ENCODE results near the gene TSPAN4. TPM values are rescaled to one million over a fixed set of nuclear protein-coding genes. Genes with fewer than 3 reads are reported as not detected.

Gene TSPAN4
- total RNA-seq, 1 experiment from 2014 or later, result 43.6 TPM

DNA sequence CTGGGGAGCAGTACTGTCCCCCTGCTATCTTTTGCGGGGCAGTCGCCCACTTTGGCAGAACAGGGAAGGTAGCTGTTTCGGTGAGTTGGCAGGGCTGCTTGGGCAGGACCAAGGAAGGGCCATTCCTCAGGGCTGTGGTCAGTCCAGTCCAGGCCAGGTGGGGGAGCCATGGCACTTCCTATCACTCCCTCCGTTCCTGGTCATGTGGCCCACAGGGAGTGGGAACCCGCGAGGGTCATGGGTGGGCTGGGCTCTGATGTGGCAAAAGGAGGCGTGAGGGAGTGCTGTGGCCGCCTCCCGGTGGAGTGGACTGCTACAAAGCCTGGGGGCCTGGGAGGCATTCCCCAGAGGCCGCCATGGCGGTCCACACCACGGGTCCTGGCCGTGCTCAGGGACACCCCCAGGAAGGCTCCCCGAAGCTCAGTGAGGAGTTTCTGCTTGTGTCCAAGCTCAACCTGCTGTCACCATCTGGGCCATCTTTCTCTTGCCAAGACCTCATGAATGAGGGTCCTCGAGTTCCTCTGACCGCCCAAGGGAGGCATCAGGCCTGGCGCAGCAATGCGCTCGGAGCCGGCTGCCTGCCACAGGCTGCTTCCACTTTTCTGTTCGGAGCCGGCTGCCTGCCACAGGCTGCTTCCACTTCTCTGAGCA lies 56.0 kb downstream of the TSPAN4 start:
- no peaks in the 10 kb centered on the region for H3K4me1 ChIP-seq (replicated peaks; ENCODE audit: insufficient read depth)
- TF ChIP-seq, protein P1, sequence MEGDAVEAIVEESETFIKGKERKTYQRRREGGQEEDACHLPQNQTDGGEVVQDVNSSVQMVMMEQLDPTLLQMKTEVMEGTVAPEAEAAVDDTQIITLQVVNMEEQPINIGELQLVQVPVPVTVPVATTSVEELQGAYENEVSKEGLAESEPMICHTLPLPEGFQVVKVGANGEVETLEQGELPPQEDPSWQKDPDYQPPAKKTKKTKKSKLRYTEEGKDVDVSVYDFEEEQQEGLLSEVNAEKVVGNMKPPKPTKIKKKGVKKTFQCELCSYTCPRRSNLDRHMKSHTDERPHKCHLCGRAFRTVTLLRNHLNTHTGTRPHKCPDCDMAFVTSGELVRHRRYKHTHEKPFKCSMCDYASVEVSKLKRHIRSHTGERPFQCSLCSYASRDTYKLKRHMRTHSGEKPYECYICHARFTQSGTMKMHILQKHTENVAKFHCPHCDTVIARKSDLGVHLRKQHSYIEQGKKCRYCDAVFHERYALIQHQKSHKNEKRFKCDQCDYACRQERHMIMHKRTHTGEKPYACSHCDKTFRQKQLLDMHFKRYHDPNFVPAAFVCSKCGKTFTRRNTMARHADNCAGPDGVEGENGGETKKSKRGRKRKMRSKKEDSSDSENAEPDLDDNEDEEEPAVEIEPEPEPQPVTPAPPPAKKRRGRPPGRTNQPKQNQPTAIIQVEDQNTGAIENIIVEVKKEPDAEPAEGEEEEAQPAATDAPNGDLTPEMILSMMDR (conservative IDR thresholded peaks at IDR 0.05), result 0 out of 2 replicates have a peak, but pooled peaks have one; percentile 9
- no peak for TF ChIP-seq EZH2 (IDR thresholded peaks at IDR 0.05; ENCODE audit: low read depth)
- H3K36me3 ChIP-seq (ENCODE audit: low read depth), result no peaks in the 10 kb centered on the region
- no peaks in the 10 kb centered on the region for H3F3A ChIP-seq (ENCODE audit: insufficient read depth, low read depth)
- BruUV-seq (replicated peaks), result no TSS peak
- no peaks in the 10 kb centered on the region for H3K9me3 ChIP-seq (ENCODE audit: insufficient read depth, low read depth)
- intact Hi-C loops (cut with micrococcal nuclease; ENCODE audit: unreplicated experiment), result no loop called here
- H3K4me2 ChIP-seq, result no peak overlapping the region
- no peak overlapping the region for H2AFZ ChIP-seq
- no peaks in the 10 kb centered on the region for H3K79me2 ChIP-seq (ENCODE audit: low read depth)
- no peaks in the 10 kb centered on the region for H4K20me1 ChIP-seq (ENCODE audit: insufficient read depth)
- no peak overlapping the region for H3K4me3 ChIP-seq
- H3K9me2 ChIP-seq (ENCODE audit: insufficient read depth), result no peaks in the 10 kb centered on the region
- no peaks in the 10 kb centered on the region for H3K27me3 ChIP-seq (ENCODE audit: insufficient read depth, low read depth)
- POLR2A ChIA-PET (ENCODE audit: unreplicated experiment), result no interaction called here
- CTCF ChIA-PET, result no interaction called here
- DNase-seq, result peak in 1 of 2 experiments; percentile 27
- H3K27ac ChIP-seq, result no peak overlapping the region

GRCh38 chr11:899724-900123 lies 57.1 kb downstream of the TSPAN4 start:
- no TSS peak for BruUV-seq (replicated peaks)
- no peaks in the 10 kb centered on the region for H4K20me1 ChIP-seq (ENCODE audit: insufficient read depth)

DNA sequence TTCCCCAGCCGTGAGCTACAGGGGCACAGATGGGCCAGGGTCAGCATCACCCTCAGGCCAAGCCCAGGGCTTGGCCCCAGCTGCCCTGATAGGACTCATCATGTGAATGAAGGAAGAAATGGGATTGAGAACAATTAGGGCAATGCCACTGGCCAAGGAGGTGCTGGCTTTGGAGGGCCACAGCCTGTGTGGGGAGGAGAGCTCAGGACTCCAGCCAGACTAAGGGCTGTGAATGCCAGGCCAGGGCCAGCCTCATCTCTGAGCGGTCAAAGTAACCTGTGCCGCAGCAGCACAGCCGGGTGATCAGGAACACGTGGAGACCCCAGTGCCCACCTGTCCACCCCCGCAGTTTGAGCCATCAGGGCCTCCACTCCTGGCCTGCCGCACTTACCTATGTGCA lies 57.9 kb downstream of the TSPAN4 start:
- H3K79me2 ChIP-seq (ENCODE audit: low read depth), result no peaks in the 10 kb centered on the region
- ChIA-PET CTCF (no interaction called here), POLR2A (ENCODE audit: unreplicated experiment) (interaction anchor here (0.7 kb wide), 1 partner anchor 44 kb away, joined by 4 read pairs; no protein-coding TSS in a partner anchor)
- intact Hi-C loops (cut with micrococcal nuclease; ENCODE audit: unreplicated experiment), result no loop called here
- no peaks in the 10 kb centered on the region for H3F3A ChIP-seq (ENCODE audit: insufficient read depth, low read depth)
- H3K4me1 ChIP-seq (replicated peaks; ENCODE audit: insufficient read depth), result no peaks in the 10 kb centered on the region
- H3K36me3 ChIP-seq (ENCODE audit: low read depth), result no peaks in the 10 kb centered on the region
- no peak for DNase-seq
- no peaks in the 10 kb centered on the region for H4K20me1 ChIP-seq (ENCODE audit: insufficient read depth)
- H3K27me3 ChIP-seq (ENCODE audit: insufficient read depth, low read depth), result no peaks in the 10 kb centered on the region
- BruUV-seq (replicated peaks), result no TSS peak
- no peaks in the 10 kb centered on the region for H3K9me2 ChIP-seq (ENCODE audit: insufficient read depth)
- H3K4me2 ChIP-seq, result no peak overlapping the region
- TF ChIP-seq, protein P1 (conservative IDR thresholded peaks at IDR 0.05), result no peak
- TF ChIP-seq EZH2 (IDR thresholded peaks at IDR 0.05; ENCODE audit: low read depth), result no peak
- H2AFZ ChIP-seq, result no peak overlapping the region
- H3K4me3 ChIP-seq, result no peak overlapping the region
- no peak overlapping the region for H3K27ac ChIP-seq
- H3K9me3 ChIP-seq (ENCODE audit: insufficient read depth, low read depth), result no peaks in the 10 kb centered on the region

More at GRCh38 chr11:899724-900123, 57.1 kb downstream of the TSPAN4 start:
- TF ChIP-seq EZH2 (IDR thresholded peaks at IDR 0.05; ENCODE audit: low read depth), result no peak
- TF ChIP-seq, protein P1 (conservative IDR thresholded peaks at IDR 0.05), result no peak
- no peak overlapping the region for H2AFZ ChIP-seq
- H3K4me2 ChIP-seq, result no peak overlapping the region
- ChIA-PET POLR2A (ENCODE audit: unreplicated experiment) (interaction anchor here (0.7 kb wide), 1 partner anchor 45 kb away, joined by 4 read pairs; no protein-coding TSS in a partner anchor), CTCF (no interaction called here)
- H3K79me2 ChIP-seq (ENCODE audit: low read depth), result no peaks in the 10 kb centered on the region
- intact Hi-C loops (cut with micrococcal nuclease; ENCODE audit: unreplicated experiment), result no loop called here
- no peaks in the 10 kb centered on the region for H3F3A ChIP-seq (ENCODE audit: insufficient read depth, low read depth)
- no peak for DNase-seq
- no peak overlapping the region for H3K4me3 ChIP-seq
- no peaks in the 10 kb centered on the region for H3K27me3 ChIP-seq (ENCODE audit: insufficient read depth, low read depth)
- no peaks in the 10 kb centered on the region for H3K9me2 ChIP-seq (ENCODE audit: insufficient read depth)
- no peak overlapping the region for H3K27ac ChIP-seq
- H3K9me3 ChIP-seq (ENCODE audit: insufficient read depth, low read depth), result no peaks in the 10 kb centered on the region
- no peaks in the 10 kb centered on the region for H3K4me1 ChIP-seq (replicated peaks; ENCODE audit: insufficient read depth)
- no peaks in the 10 kb centered on the region for H3K36me3 ChIP-seq (ENCODE audit: low read depth)

All from PC-9 (cell line).